GM20000 (cell line): ENCODE results near the gene DLST.

Experiments
- DNase-seq: peaks from one replicate; pipeline ENCODE4 v3.0.0; 2012; ENCODE audit warnings: low spot score
- TF ChIP-seq, protein P1 (sequence below): IDR thresholded peaks from 2 replicates; pipeline ENCODE4 v1.5.1; 2012; ENCODE audit warnings: mild to moderate bottlenecking, control low read depth; ENCODE audit errors: extremely low read depth, missing control alignments

Gene DLST

DNA sequence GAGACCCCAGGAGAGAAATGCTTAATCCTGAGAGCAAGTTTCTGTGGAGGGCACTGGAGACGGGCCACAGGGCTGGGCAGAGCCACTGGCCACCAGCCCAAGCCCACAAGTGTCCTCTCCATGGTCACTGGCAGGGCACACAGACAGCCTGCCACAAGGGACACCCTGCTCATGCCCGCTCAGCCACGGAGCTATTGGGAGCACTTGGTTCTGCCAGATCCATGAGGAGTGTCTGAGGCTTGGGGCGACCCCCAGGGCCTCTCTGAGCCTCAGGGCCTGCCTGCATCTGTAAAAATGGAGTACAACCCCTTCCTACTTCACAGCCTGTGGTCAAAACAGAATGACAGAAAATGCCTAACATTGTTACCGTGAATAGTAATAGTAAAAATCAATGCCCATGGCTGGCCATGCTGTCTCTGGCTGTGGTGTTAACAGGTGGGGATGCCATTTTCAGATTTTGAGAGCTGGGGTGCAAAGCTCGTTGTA is 70.5 kb downstream of the DLST start:
- DNase-seq = no peak
- TF ChIP-seq, protein P1, sequence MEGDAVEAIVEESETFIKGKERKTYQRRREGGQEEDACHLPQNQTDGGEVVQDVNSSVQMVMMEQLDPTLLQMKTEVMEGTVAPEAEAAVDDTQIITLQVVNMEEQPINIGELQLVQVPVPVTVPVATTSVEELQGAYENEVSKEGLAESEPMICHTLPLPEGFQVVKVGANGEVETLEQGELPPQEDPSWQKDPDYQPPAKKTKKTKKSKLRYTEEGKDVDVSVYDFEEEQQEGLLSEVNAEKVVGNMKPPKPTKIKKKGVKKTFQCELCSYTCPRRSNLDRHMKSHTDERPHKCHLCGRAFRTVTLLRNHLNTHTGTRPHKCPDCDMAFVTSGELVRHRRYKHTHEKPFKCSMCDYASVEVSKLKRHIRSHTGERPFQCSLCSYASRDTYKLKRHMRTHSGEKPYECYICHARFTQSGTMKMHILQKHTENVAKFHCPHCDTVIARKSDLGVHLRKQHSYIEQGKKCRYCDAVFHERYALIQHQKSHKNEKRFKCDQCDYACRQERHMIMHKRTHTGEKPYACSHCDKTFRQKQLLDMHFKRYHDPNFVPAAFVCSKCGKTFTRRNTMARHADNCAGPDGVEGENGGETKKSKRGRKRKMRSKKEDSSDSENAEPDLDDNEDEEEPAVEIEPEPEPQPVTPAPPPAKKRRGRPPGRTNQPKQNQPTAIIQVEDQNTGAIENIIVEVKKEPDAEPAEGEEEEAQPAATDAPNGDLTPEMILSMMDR = no peak

DNA sequence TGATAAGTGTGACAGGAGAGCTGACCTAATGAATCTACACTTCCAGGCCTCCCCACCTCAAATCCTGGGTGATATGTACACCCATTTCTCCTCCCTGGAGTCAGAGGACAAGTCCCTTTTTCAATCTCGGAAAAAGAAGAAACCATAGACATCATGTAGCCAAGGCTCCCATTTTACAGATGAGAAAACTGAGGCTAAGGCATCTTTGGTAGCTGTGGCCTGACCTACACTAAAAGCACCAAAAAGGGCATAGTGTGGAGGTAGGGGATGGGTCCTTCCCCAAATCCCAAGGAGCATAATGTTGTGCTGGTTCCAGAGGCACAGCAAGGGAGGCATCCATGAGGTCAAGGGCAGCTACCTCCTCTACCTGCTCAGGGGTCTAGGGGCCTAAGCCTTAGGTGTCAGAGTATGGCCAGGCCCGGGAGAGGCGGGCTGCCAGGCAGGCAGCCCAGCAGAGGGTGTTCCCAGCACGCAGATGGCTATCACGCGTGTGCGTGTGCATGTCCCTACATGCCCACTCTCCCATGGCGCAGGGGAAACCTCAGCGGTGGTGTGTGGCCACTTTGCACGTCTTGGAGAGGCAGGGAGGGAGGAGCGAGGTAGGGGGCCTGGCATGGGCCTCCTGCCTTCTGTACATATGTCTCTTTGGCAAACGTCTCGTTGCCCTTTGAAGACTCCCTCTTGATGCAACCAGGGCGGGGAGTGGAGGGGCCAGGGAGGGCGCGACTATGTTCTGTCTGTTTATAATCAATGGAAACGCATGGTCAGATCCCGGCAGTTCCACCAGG is 71.2 kb downstream of the DLST start:
- TF ChIP-seq, protein P1 = no peak
- no peak for DNase-seq
